Breast epithelium (tissue), 3 donors: Measurements from ENCODE around the gene APOBR.

Source experiments
- CTCF ChIP-seq, 3 donors: fragments of 450-650 bp; IDR thresholded peaks; one replicate each; pipeline ENCODE4 v1.5.1; 2016 to 2017; ENCODE audit warnings: antibody characterized with exemption in 3 of 3, mild to moderate bottlenecking in 3 of 3, moderate library complexity in 3 of 3
- POLR2A ChIP-seq: fragments of 450-650 bp; IDR thresholded peaks from one replicate; pipeline ENCODE4 v1.6.1; 2016; ENCODE audit warnings: antibody characterized with exemption, mild to moderate bottlenecking, moderate library complexity
- POLR2AphosphoS5 ChIP-seq, 3 donors: sonication (generic); formaldehyde crosslinking; IDR thresholded peaks; one replicate each; pipeline ENCODE4 v1.6.1; 2017; ENCODE audit warnings: antibody characterized with exemption in 3 of 3

GRCh38 chr16:28542646-28543045, 48.2 kb downstream of the APOBR start:
- no peak for TF ChIP-seq POLR2AphosphoS5 (IDR thresholded peaks at IDR 0.05)
- no peak for TF ChIP-seq CTCF (IDR thresholded peaks at IDR 0.05)
- no peak for TF ChIP-seq POLR2A
